Sigmoid colon (tissue), 4 donors: ENCODE measurements around the gene CDC42SE2.

ENCODE experiments used
- EP300 ChIP-seq, 4 donors: sonication (generic); formaldehyde crosslinking; IDR thresholded peaks; one replicate each; pipeline ENCODE4 v1.6.1; 2017; ENCODE audit warnings: antibody characterized with exemption in 4 of 4
- POLR2A ChIP-seq, 2 donors: fragments of 450-650 bp; IDR thresholded peaks; one replicate each; pipeline ENCODE4 v1.6.1; 2016; ENCODE audit warnings: antibody characterized with exemption in 2 of 2, mild to moderate bottlenecking in 2 of 2, moderate library complexity in 2 of 2
- POLR2AphosphoS5 ChIP-seq, 4 donors: sonication (generic); formaldehyde crosslinking; IDR thresholded peaks; one replicate each; pipeline ENCODE4 v1.6.1; 2017; ENCODE audit warnings: antibody characterized with exemption in 4 of 4
- TF ChIP-seq, protein P1 (sequence below), 4 experiments: fragments of 450-650 bp in 3 of 4; fragments of 200-600 bp in 1 of 4; IDR thresholded peaks; one replicate each; pipeline ENCODE4 v1.5.1; 2016 to 2019; ENCODE audit warnings: antibody characterized with exemption in 4 of 4, mild to moderate bottlenecking in 3 of 4, moderate library complexity in 2 of 4

DNA sequence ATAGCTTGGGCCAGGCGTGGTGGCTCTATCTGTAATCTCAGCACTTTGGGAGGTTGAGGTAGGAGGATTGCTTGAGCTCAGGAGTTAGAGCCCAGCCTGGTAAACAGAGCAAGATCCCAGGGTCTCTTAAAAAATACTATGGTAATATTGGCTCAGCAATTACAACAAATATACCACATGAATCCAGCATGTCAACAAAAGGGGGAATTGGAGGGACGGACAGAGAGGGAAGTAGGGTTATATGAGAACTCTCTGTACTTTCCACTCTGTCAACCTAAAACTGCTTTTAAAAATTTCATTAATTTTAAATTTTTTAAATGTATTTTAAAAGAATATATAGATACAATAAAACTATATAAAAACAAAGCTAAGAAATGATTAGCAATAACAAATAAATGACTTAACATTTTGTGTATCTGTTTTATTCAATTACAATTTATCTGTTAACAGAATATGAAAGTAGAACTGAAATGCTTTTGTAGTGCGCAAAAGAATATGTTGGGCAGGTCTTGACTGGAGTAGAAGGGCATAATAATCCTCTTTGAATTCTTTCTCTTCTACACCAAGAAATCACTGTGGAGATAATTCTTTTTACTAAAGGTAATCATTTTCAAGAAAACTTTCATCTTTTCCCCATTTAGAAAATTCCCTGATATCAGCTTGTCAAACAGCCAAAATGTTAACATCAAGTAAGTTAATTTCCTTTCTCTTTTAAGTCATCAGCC lies 12.9 kb upstream of the CDC42SE2 start:
- TF ChIP-seq, protein P1, sequence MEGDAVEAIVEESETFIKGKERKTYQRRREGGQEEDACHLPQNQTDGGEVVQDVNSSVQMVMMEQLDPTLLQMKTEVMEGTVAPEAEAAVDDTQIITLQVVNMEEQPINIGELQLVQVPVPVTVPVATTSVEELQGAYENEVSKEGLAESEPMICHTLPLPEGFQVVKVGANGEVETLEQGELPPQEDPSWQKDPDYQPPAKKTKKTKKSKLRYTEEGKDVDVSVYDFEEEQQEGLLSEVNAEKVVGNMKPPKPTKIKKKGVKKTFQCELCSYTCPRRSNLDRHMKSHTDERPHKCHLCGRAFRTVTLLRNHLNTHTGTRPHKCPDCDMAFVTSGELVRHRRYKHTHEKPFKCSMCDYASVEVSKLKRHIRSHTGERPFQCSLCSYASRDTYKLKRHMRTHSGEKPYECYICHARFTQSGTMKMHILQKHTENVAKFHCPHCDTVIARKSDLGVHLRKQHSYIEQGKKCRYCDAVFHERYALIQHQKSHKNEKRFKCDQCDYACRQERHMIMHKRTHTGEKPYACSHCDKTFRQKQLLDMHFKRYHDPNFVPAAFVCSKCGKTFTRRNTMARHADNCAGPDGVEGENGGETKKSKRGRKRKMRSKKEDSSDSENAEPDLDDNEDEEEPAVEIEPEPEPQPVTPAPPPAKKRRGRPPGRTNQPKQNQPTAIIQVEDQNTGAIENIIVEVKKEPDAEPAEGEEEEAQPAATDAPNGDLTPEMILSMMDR (IDR thresholded peaks at IDR 0.05): no peak
- TF ChIP-seq POLR2A (IDR thresholded peaks at IDR 0.05): no peak
- TF ChIP-seq EP300 (IDR thresholded peaks at IDR 0.05): no peak
- no peak for TF ChIP-seq POLR2AphosphoS5 (IDR thresholded peaks at IDR 0.05)
